ENCODE results near the gene ST8SIA5.

The ST8SIA5 gene

GRCh38 chr18:46660957-46661749 lies 95.7 kb downstream of the ST8SIA5 start:
- DNase-seq = no peak

GRCh38 chr18:46659484-46659883 lies 97.4 kb downstream of the ST8SIA5 start:
- DNase-seq = no peak

- DNase-seq = no peak
These were observed 99.5 kb downstream of the ST8SIA5 start, which contains the start of gene LOXHD1 for GRCh38 chr18:46657115-46657955. Gene LOXHD1, minus strand, starts transcription at chr18:46657220. Its CDS starts 187 bp downstream, at chr18:46657033.

GRCh38 chr18:46656326-46657114 lies 100.3 kb downstream of the ST8SIA5 start:
- no peak for DNase-seq

- no peak for DNase-seq
These were observed 104.5 kb downstream of the ST8SIA5 start for GRCh38 chr18:46652372-46652771.

GRCh38 chr18:46650681-46651080 lies 106.2 kb downstream of the ST8SIA5 start:
- DNase-seq = peak; percentile 7

GRCh38 chr18:46649071-46649862 lies 107.6 kb downstream of the ST8SIA5 start:
- no peak for DNase-seq

- no peak for DNase-seq
These were observed 110.4 kb downstream of the ST8SIA5 start for GRCh38 chr18:46646468-46646867.

- no peak for DNase-seq
These were observed 114.3 kb downstream of the ST8SIA5 start for GRCh38 chr18:46642561-46642960.

- no peak for DNase-seq
These were observed 114.9 kb downstream of the ST8SIA5 start for GRCh38 chr18:46641917-46642316.

GRCh38 chr18:46639386-46639785 lies 117.5 kb downstream of the ST8SIA5 start:
- DNase-seq = no peak

- no peak for DNase-seq
These were observed 120.7 kb downstream of the ST8SIA5 start for GRCh38 chr18:46636040-46636630.

- no peak for DNase-seq
These were observed 124.3 kb downstream of the ST8SIA5 start for GRCh38 chr18:46632401-46633071.

GRCh38 chr18:46630991-46631390 lies 125.9 kb downstream of the ST8SIA5 start:
- no peak for DNase-seq

- DNase-seq = no peak
These were observed 126.7 kb downstream of the ST8SIA5 start for GRCh38 chr18:46630160-46630559.

- no peak for DNase-seq
These were observed 127.5 kb downstream of the ST8SIA5 start for GRCh38 chr18:46629361-46629760.

GRCh38 chr18:46628206-46628605 lies 128.6 kb downstream of the ST8SIA5 start:
- no peak for DNase-seq

- DNase-seq = no peak
These were observed 129.7 kb downstream of the ST8SIA5 start for GRCh38 chr18:46627136-46627535.

GRCh38 chr18:46625069-46625468 lies 131.8 kb downstream of the ST8SIA5 start:
- DNase-seq = no peak

- DNase-seq = no peak
These were observed 132.7 kb downstream of the ST8SIA5 start for GRCh38 chr18:46624127-46624526.

- no peak for DNase-seq
These were observed 133.3 kb downstream of the ST8SIA5 start for GRCh38 chr18:46623541-46623940.

Measured in NCI-H2029 treated with DMSO at 0.1 percent for 48 hours (cell line).